H7 (cell line): Measurements from ENCODE around the gene FAM216B. TPM values are rescaled to one million over a fixed set of nuclear protein-coding genes. Genes with fewer than 3 reads are reported as not detected.

Source experiments
- DNase-seq: peaks from one replicate; pipeline ENCODE4 v3.0.0; 2012
- H3K27me3 ChIP-seq: 2 replicates; pipeline ENCODE4 v1.6.0; 2011; ENCODE audit warnings: mild to moderate bottlenecking, low read length; ENCODE audit not compliant: control insufficient read depth, insufficient read depth
- H3K36me3 ChIP-seq: replicated peaks from 2 replicates; pipeline ENCODE4 v1.5.1; 2011; ENCODE audit warnings: low read length; ENCODE audit not compliant: control insufficient read depth, insufficient read depth
- H3K4me3 ChIP-seq: 2 replicates; pipeline ENCODE4 v1.5.1; 2011; ENCODE audit warnings: low read depth, mild to moderate bottlenecking, control low read depth, low read length, moderate library complexity; ENCODE audit not compliant: insufficient read depth
- total RNA-seq: library from RNA; depleted of rRNA; stranded (reverse); fragments of >200 nt; shearing (Covaris generic); gene quantifications from 2 replicates; pipeline ENCODE4 v1.2.3, GENCODE V29; 2014; rRNA removed

The FAM216B gene
- not detected in 2 replicates for total RNA-seq

DNA sequence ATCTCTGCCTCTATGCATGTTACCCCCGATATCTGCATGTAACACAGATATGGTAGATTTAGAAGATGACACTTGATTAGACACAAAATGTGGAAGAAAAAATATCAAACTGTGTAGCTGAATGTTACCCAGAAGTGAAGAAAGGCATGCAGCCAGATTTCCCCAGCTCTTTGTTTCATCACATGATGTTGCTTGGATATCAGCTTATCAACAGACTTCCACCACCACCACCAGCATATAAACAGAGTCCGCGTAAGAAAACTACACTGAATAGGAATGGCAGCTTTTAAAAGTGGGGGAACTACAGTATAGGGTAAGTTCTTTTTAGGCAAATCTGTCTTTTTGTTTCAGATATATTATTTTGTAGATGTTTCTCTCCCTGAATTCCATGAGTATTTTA, at the start of gene FAM216B:
TSS of gene FAM216B (plus strand) at position 233 of the 400 bp plus-strand sequence. CDS start 2,484 bp downstream, outside the sequence.
- no peaks in the 10 kb centered on the region for H3K27me3 ChIP-seq
- H3K36me3 ChIP-seq: no peaks in the 10 kb centered on the region
- H3K4me3 ChIP-seq: no peak within 1 kb of the TSS
- no peak for DNase-seq

DNA sequence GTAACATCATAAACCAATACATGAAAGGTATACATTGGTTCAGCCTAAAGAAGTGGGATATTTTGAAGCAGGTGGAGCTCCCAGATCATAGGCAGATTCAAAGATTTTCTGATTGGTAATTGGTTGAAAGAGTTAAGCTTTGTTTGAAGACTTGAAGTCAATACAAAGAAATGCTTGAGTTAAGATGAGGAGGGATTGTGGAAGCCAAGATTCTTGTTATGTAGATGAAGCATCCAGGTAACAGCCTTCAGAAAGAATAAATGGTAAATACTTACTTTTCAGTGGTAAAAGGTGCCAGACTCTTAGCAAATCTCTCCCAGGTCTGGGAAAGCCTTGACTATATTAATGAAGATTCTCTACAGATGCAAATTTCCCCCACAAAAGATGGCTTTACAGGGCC, 49.3 kb upstream of the FAM216B start:
- Histone ChIP-seq H3K27me3 (no peaks in the 10 kb centered on the region), H3K4me3 (no peak overlapping the region), H3K36me3 (no peaks in the 10 kb centered on the region)
- no peak for DNase-seq

DNA sequence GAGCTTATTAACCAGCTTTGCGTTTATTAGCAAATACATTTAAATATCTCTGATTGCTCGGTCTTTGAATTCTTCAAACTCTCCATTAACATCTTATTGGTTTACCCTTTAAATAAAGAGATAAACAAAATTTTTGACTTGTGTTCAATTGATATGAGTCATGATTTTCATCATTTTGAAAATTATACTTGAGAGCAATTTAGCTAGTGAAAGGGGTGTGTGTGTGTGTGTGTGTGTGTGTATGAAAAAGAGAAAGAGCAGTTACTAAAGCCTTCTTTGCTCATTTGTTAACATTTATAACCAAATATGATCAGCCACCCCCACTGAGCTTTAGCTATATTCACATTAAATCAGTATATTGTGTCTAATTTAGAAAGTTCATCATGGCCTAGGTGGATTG, 48.3 kb upstream of the FAM216B start:
- no peak for DNase-seq
- H3K4me3 ChIP-seq: no peak overlapping the region
- no peaks in the 10 kb centered on the region for H3K27me3 ChIP-seq
- H3K36me3 ChIP-seq: no peaks in the 10 kb centered on the region

DNA sequence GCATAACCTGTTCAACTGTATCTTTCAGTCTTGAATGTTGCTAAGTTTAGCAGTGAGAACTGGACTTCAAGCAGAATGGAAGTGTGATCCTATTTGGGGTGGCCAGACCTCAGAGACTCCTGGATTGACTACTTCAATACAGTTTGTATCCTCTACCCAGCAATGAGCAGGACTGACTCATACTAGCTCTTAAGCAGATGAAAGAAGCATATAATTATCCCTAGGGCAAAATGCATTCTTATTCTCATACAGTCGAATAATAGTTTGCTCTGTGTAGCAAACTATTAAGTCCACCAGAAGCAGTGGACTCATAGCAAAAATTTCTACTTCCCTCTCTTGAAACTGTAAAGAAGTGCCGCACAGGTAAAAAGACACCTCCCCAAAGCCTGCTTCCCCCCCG, 46.4 kb upstream of the FAM216B start:
- no peak for DNase-seq
- H3K27me3 ChIP-seq: no peaks in the 10 kb centered on the region
- no peak overlapping the region for H3K4me3 ChIP-seq
- no peaks in the 10 kb centered on the region for H3K36me3 ChIP-seq

DNA sequence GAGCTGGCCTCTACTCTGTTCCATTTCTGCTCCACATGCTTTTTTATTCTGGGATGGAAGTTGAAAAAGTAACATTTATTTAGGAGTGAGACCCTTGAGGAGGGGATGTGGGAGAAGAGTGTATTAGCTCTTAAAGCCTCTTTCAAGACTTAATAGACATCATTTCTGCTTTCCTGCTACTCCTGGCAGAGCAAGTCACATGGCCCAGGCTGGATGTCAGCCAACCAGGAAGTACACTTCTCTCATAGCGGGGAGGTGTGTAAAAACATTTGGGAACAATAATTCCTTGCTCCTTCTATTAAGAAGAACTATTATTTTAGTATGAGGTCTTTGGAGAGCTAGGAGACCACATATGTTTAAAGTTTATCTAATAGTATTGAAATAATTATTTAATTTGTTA, 40.6 kb upstream of the FAM216B start:
- no peaks in the 10 kb centered on the region for H3K27me3 ChIP-seq
- DNase-seq: no peak

DNA sequence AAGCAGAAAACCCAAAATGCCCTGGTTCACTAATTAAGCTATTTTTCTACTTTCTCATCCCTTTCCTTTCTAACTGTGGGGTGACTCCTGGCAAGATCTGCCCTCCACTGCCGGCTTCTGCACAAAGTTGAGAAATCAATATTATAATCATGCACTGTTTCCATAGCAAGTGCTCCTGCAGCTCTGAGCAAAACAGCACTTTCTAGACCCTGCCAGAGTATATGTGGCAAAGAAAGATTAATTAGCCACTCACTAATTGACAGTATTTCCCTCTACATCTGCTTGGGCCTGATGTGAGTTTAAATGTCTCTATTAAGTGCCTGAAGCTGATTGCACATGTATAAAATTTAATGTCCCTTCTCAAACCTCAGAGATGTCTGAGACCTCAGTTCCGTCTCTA, 39.5 kb upstream of the FAM216B start:
- Histone ChIP-seq H3K27me3 (no peaks in the 10 kb centered on the region), H3K4me3 (no peak overlapping the region), H3K36me3 (no peaks in the 10 kb centered on the region)
- no peak for DNase-seq

More for the DNA sequence above, 40.6 kb upstream of the FAM216B start:
- no peaks in the 10 kb centered on the region for H3K36me3 ChIP-seq
- H3K4me3 ChIP-seq: no peak overlapping the region

DNA sequence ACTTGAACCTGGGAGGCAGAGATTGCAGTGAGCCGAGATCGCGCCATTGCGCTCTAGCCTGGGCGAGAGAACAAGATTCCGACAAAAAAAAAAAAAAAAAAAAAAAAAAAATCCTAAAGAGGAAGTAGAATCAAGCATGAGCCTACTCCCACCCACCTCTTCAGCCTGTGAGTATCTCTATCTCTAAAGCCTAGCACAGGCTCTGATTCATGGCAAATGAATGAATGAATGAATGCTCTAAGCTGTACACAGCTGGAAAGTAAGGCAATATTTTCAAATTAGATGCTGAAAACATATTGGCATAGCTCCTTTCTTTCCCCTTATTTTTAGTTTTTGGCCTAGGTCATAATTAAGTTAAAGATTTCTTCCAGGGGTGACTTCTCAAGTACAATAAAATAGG, 35.7 kb upstream of the FAM216B start:
- DNase-seq: no peak
- no peaks in the 10 kb centered on the region for H3K36me3 ChIP-seq
- H3K27me3 ChIP-seq: no peaks in the 10 kb centered on the region
- H3K4me3 ChIP-seq: no peak overlapping the region

DNA sequence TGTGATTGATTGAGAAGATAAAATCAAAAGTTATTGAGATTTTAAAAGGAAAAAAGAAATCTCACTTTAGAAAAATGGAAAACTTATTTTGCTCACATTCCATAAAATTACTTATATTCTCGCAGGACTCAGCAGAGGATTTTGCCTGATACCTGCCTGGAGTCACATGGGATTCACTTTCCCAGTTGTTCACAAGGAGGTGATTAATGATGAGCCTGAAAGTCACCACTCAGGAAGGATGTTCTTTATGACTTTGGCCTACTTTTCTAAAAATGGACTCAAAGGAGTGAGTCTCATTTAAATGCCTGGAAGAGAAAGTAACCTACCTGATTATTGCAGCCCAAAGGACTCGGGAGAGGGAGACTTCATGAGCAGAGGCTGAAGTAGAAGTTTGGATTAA, 34.5 kb upstream of the FAM216B start:
- no peak overlapping the region for H3K4me3 ChIP-seq
- DNase-seq: no peak
- no peaks in the 10 kb centered on the region for H3K27me3 ChIP-seq
- H3K36me3 ChIP-seq: no peaks in the 10 kb centered on the region

DNA sequence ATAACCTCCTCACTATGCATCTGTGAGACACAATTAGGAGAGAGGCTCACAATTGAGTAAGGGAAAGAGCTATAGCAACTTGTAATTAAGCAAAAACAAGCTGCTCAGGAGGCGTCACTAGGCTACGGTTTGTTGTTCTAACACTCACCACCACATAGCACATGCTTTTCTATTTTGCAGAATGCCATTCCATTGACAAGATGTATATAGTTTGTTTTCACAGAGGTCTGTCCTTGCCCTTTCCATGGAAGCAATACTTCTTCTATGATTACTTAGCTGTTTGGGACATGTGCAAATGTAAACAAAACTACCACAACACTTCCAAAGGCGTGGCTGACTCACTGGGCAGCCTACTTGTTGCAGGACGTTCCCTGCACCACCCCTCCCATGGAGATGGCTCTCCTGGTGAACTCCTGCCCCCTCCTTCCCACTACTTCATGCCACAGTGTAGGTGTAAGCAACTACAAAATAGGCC, 33.9 kb upstream of the FAM216B start:
- no peak for DNase-seq
- Histone ChIP-seq H3K27me3 (no peaks in the 10 kb centered on the region), H3K36me3 (no peaks in the 10 kb centered on the region), H3K4me3 (no peak overlapping the region)

DNA sequence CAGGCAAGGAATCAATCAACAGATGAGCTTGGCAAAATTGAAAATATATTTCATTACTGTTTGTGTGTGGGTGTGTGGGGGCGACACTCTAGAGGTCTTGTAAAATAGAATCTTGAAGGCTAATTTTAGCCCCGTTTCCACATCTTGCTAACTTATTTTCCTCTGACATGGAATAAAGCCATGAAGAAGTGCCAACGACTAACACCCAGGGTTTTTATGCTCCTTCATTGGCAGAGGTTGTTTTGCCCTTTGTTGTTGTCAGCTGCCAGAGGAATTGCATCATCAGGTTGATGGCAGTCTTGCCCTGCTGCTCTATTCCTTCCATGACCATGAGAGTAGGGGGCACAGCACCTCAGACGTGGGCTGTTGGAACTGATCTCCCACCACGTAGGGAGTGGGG, 30.6 kb upstream of the FAM216B start:
- Histone ChIP-seq H3K4me3 (no peak overlapping the region), H3K36me3 (no peaks in the 10 kb centered on the region), H3K27me3 (no peaks in the 10 kb centered on the region)
- DNase-seq: no peak

DNA sequence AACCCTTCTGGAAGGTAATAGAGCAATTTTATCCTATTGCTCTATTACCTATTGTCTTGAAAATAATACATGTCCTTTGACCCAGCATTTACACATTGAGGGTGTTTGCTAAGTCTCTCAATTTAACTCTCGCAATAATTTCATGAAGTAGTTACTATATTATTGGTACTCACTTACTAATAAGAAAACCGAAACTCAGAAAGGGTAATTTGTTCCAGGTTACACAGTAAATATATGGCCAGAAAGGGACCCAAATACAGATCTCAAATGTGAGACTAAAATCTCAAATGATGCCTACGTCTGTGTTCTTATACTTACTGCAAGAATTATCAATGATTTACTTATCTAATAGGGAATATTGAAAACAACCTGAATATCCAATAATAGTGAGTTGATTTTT, 29.7 kb upstream of the FAM216B start:
- no peak for DNase-seq
- H3K36me3 ChIP-seq: no peaks in the 10 kb centered on the region
- H3K4me3 ChIP-seq: no peak overlapping the region
- no peaks in the 10 kb centered on the region for H3K27me3 ChIP-seq

DNA sequence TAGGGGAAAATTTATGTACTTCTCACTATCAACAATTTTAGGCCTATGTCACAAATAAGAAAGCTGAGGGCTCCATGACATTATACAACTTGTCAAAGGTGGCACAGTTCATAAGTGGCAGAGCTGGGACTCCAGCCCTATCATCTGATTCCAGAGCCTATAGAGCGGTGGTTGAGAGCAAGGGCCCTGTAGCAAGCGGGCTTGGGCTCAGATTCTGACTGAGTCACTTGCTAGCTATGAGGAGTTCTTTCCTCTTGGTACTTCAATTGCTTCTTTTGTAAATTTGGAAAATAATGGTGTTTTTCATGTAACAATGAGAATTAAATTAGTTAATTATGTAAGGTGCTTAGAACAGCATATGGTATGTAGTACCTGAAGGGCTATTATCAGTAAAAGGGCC, 28.7 kb upstream of the FAM216B start:
- no peaks in the 10 kb centered on the region for H3K36me3 ChIP-seq
- H3K4me3 ChIP-seq: no peak overlapping the region
- H3K27me3 ChIP-seq: no peaks in the 10 kb centered on the region
- DNase-seq: no peak

DNA sequence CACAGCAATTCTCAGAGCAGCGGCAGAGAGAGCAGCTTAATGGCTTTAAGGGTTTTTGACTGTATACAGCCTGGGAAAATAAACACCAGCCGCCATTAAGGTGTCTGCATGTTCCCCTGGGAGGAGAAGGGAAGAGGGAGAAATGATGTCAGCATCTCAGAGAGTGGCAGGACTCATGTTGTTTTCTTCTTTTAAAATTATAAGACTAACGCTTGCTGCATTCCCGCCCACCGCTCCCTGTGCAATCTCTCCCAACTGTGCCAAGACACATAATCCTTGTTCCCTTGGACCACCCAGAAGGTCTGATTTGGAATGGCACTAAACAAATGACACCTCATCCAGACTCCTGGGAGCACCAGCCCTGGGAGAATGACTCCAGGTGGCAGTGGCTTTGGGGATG, 27.7 kb upstream of the FAM216B start:
- H3K4me3 ChIP-seq: no peak overlapping the region
- DNase-seq: no peak

DNA sequence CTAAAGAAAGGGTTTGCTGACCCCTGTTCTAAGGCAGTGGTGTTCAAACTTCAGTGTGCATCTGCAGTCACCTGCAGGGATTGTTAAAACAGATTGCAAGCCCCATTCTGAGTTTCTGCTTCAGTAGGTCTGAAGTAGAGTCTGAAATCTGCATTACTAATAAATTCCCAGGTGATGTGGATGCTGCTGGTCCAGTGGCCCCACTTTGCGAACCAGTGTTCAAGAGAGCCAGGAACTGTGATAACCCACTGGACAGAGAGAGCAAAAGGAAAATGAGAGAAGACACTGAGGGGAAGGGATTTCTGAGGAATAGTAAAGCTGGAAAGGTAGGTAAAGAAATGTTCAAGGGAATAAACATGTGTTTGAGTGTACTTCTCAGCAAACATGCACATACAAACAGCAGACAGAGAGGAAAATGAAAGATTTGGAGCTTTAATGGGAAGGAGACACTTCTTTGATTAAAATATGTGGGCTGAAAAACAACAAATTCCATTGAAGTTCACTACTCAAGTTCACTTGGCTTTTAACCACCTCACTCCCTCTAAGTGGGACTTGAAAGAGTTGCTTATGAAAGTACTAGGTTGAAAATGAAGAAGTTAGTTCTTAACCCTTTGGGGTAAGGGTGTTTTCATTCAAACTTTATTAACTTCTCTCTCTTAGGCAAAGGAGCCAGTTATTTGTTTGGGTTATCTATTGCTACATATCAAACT, 26.4 kb upstream of the FAM216B start:
- Histone ChIP-seq H3K4me3 (no peak overlapping the region), H3K27me3 (no peaks in the 10 kb centered on the region), H3K36me3 (no peaks in the 10 kb centered on the region)
- DNase-seq: no peak

More for the DNA sequence above, 27.7 kb upstream of the FAM216B start:
- H3K36me3 ChIP-seq: no peaks in the 10 kb centered on the region
- no peaks in the 10 kb centered on the region for H3K27me3 ChIP-seq

DNA sequence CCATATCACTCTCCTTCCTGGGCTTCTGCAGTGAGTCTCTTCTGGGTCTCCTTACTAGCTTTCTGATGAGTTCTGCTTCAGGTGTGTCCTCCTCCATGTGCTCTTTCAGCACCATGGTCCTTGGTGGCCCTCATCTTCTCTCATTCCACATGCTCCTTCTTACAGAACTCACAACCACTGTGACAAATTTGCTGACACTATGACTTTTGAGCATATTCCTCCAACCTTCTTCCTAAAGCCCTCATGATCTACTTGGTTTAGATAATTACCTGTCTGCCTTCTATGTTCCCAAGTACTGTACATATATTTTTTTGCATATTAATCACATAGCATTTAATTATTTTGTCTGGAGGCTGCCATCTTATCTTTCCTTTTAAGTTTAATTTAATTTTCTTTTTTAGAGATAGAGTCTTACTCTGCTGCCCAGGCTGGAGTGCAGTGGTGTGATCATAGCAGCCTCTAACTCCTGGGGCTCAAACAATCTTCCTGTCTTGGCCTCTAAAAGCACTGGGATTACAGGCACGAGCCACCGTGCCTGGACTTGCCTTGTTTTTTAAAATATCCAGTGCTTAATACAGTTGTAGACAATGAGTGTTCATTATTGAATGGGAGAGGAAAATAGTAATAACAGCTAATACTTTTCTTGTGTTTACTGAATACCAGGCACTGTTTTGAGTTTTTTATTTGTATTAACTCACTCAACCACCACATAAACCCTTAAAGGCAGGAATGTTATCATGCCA, 23.5 kb upstream of the FAM216B start:
- DNase-seq: no peak
- H3K27me3 ChIP-seq: no peaks in the 10 kb centered on the region
- no peaks in the 10 kb centered on the region for H3K36me3 ChIP-seq
- no peak overlapping the region for H3K4me3 ChIP-seq
